CD14-positive monocyte (primary cell): ENCODE results near the gene LYSMD3. TPM values are rescaled to one million over a fixed set of nuclear protein-coding genes. Genes with fewer than 3 reads are reported as not detected.
"Not testable (repeated sequence)": the region's sequence is repeated elsewhere in the genome, so short reads cannot be mapped to it uniquely, and the experiment has no call there.

Source experiments
- DNase-seq, 3 donors: peaks; one replicate each; pipeline ENCODE4 v3.0.0-alpha.2; 2011 to 2022
- H2AFZ ChIP-seq: 2 replicates; pipeline ENCODE4 v1.6.0; 2012; ENCODE audit warnings: mild to moderate bottlenecking, low read depth, low read length, inconsistent platforms; ENCODE audit not compliant: insufficient read depth, poor library complexity, severe bottlenecking
- H3K27ac ChIP-seq, 2 donors: 1 replicate in 1 of 2; 2 replicates in 1 of 2; pipeline ENCODE4 v1.5.1; 2012 to 2013; ENCODE audit warnings: low read length in 2 of 2, control low read depth in 1 of 2, inconsistent platforms in 1 of 2, low read depth in 1 of 2, mild to moderate bottlenecking in 1 of 2
- H3K27me3 ChIP-seq, 2 donors: one replicate each; pipeline versions ENCODE4 v1.6.0 to v1.6.1; 2011 to 2013; ENCODE audit warnings: low read length in 2 of 2; ENCODE audit not compliant: control insufficient read depth in 2 of 2, insufficient read depth in 2 of 2
- H3K36me3 ChIP-seq, 2 donors: replicated peaks in 1 of 2; 1 replicate in 1 of 2; 2 replicates in 1 of 2; pipeline versions ENCODE4 v1.5.1 to v1.6.1; 2012 to 2013; ENCODE audit warnings: low read length in 2 of 2, control low read depth in 1 of 2, inconsistent platforms in 1 of 2, mild to moderate bottlenecking in 1 of 2; ENCODE audit not compliant: insufficient read depth in 2 of 2, control insufficient read depth in 1 of 2
- H3K4me1 ChIP-seq, 2 donors: 1 replicate in 1 of 2; 2 replicates in 1 of 2; pipeline versions ENCODE4 v1.5.1 to v1.6.1; 2012 to 2013; ENCODE audit warnings: low read length in 2 of 2, control low read depth in 1 of 2, inconsistent platforms in 1 of 2, mild to moderate bottlenecking in 1 of 2, moderate library complexity in 1 of 2; ENCODE audit not compliant: insufficient read depth in 2 of 2, control insufficient read depth in 1 of 2
- H3K4me2 ChIP-seq: replicated peaks from 2 replicates; pipeline ENCODE3; 2012; ENCODE audit warnings: low read length, moderate library complexity, mild to moderate bottlenecking; ENCODE audit not compliant: poor library complexity, severe bottlenecking; ENCODE audit errors: extremely low read depth
- H3K4me3 ChIP-seq, 3 experiments: fragments of 200-600 bp in 1 of 3; sonication (generic) in 1 of 3; replicated peaks in 1 of 3; 1 replicate in 2 of 3; 2 replicates in 1 of 3; pipeline ENCODE4 v1.5.1; 2011 to 2013; ENCODE audit warnings: low read length in 3 of 3, mild to moderate bottlenecking in 3 of 3, control low read depth in 2 of 3, low read depth in 2 of 3, inconsistent platforms in 1 of 3, moderate library complexity in 1 of 3
- H3K79me2 ChIP-seq: 2 replicates; pipeline ENCODE4 v1.6.0; 2012; ENCODE audit warnings: mild to moderate bottlenecking, control low read depth, inconsistent platforms, low read length, moderate library complexity; ENCODE audit not compliant: insufficient read depth
- H3K9ac ChIP-seq: 2 replicates; pipeline ENCODE4 v1.6.0; 2017; ENCODE audit warnings: low read length, mild to moderate bottlenecking; ENCODE audit not compliant: insufficient read depth, poor library complexity, severe bottlenecking
- H3K9me3 ChIP-seq, 2 donors: replicated peaks in 1 of 2; 1 replicate in 1 of 2; 2 replicates in 1 of 2; pipeline versions ENCODE4 v1.5.1 to v1.6.1; 2012 to 2013; ENCODE audit warnings: low read length in 2 of 2, control low read depth in 1 of 2; ENCODE audit not compliant: control insufficient read depth in 1 of 2, insufficient read depth in 1 of 2
- H4K20me1 ChIP-seq: 2 replicates; pipeline ENCODE4 v1.6.0; 2012; ENCODE audit warnings: mild to moderate bottlenecking, low read length, control low read depth, moderate library complexity; ENCODE audit not compliant: insufficient read depth
- H3K27ac Mint-ChIP-seq, 7 donors: one replicate each; pipeline ENCODE4 v1.8.0; 2020; ENCODE audit warnings: mild to moderate bottlenecking in 7 of 7, mixed read lengths in 7 of 7, moderate library complexity in 6 of 7, inconsistent platforms in 2 of 7
- H3K27me3 Mint-ChIP-seq, 3 donors: one replicate each; pipeline ENCODE4 v1.8.0; 2021 to 2022; ENCODE audit warnings: low read depth in 3 of 3, mild to moderate bottlenecking in 3 of 3, mixed read lengths in 3 of 3, moderate library complexity in 3 of 3, inconsistent platforms in 1 of 3
- H3K36me3 Mint-ChIP-seq, 2 donors: one replicate each; pipeline ENCODE4 v1.8.0; 2020; ENCODE audit warnings: mixed read lengths in 2 of 2, inconsistent platforms in 1 of 2, mild to moderate bottlenecking in 1 of 2
- H3K4me1 Mint-ChIP-seq: one replicate; pipeline ENCODE4 v1.8.0; 2020; ENCODE audit warnings: mild to moderate bottlenecking, mixed read lengths
- H3K4me3 Mint-ChIP-seq, 2 donors: one replicate each; pipeline ENCODE4 v1.8.0; 2020; ENCODE audit warnings: mild to moderate bottlenecking in 2 of 2, mixed read lengths in 2 of 2, moderate library complexity in 1 of 2
- H3K9me3 Mint-ChIP-seq, 7 donors: one replicate each; pipeline ENCODE4 v1.8.0; 2020 to 2022; ENCODE audit warnings: mixed read lengths in 7 of 7, mild to moderate bottlenecking in 6 of 7, moderate library complexity in 6 of 7, inconsistent platforms in 2 of 7
- CTCF ChIP-seq: fragments of 200-600 bp; IDR thresholded peaks from one replicate; pipeline ENCODE4 v1.8.0; 2022; ENCODE audit warnings: antibody characterized with exemption, mild to moderate bottlenecking
- WGBS: methylation state at CpG from one replicate; pipeline ENCODE4 v1.1.5; 2013; ENCODE audit warnings: missing lambda C conversion rate; ENCODE audit not compliant: insufficient coverage; 5-methylcytosine and 5-hydroxymethylcytosine counted together
- intact Hi-C, 2 donors: fragments of 100-400 bp; cut with micrococcal nuclease; formaldehyde crosslinking; loops; one replicate each; pipeline versions ENCODE4 v1.15.0 to v1.15.1; 2023
- polyA minus RNA-seq: library from RNA; depleted of rRNA, polyadenylated mRNA; stranded (reverse); fragments of >200 nt; gene quantifications from 2 replicates; pipeline ENCODE4 v1.2.3, GENCODE V29; 2012
- polyA plus RNA-seq, 3 donors: library from polyadenylated mRNA; depleted of rRNA in 1 of 3; unstranded in 2 of 3; stranded (reverse) in 1 of 3; fragments of 300-500 nt in 2 of 3; fragments of >200 nt in 1 of 3; fragmentation: Illumina TruSeq in 2 of 3; gene quantifications; 1 replicate in 2 of 3; 2 replicates in 1 of 3; pipeline ENCODE4 v1.2.3, GENCODE V29; 2012 to 2021
- total RNA-seq, 12 experiments: library from RNA in 1 of 12; stranded (reverse) in 1 of 12; fragments of 120-200 nt in 1 of 12; gene quantifications; one replicate each; pipeline ENCODE4 v1.2.4 and lab custom pipeline; 2013 to 2026; ENCODE audit warnings: mixed read lengths in 6 of 12, inconsistent platforms in 1 of 12

Gene LYSMD3
- 10.6 TPM for total RNA-seq (2013)
- 10 to 100 TPM in 1 of 3 donors, 1 to 10 TPM in 2; 6.0 to 12.1 (median 8.4) TPM for polyA plus RNA-seq
- polyA minus RNA-seq, result 3.0 and 4.3 TPM in 2 replicates
- 40.8 to 97.0 (median 65.9) reads per million in 11 experiments for total RNA-seq (lab: John Stamatoyannopoulos, UW)

- Histone ChIP-seq H2AFZ (peak within 1 kb of the TSS; percentile 95), H3K4me3 (peak within 1 kb of the TSS; percentile 75 to 97 (median 89)), H3K36me3 (peaks cover 5 to 12% of the 10 kb centered on the region in 2 donors), H3K79me2 (peaks cover 44% of the 10 kb centered on the region), H4K20me1 (no peaks in the 10 kb centered on the region), H3K27ac (peak within 1 kb of the TSS; percentile 80 to 96), H3K9me3 (no peaks in the 10 kb centered on the region), H3K4me1 (peaks cover 15 to 34% of the 10 kb centered on the region in 2 donors), H3K9ac (peak within 1 kb of the TSS; percentile 94), H3K4me2 (peak within 1 kb of the TSS; percentile 86), H3K27me3 (no peaks in the 10 kb centered on the region)
- Mint-ChIP-seq H3K36me3 (peaks cover 9 to 17% of the 10 kb centered on the region in 2 donors), H3K27me3 (peaks cover 0 to 3% (median 2%) of the 10 kb centered on the region in 3 donors), H3K4me1 (peaks cover 26% of the 10 kb centered on the region), H3K27ac (peak within 1 kb of the TSS; percentile 92 to 99 (median 98)), H3K9me3 (no peaks in the 10 kb centered on the region), H3K4me3 (peak within 1 kb of the TSS; percentile 98 to 99)
- peak; percentile 95 to 98 (median 98) for DNase-seq
- intact Hi-C loops, result loop anchor here (2.0 to 10.0 kb wide), 4 partner anchors 52 to 117 kb away; no protein-coding TSS in a partner anchor
- under 1% methylated on average over 64 of the region's 64 CpGs for WGBS
- TF ChIP-seq CTCF, result no peak
Measured at GRCh38 chr5:90529194-90529938, at the start of gene LYSMD3. Gene LYSMD3, minus strand, starts transcription at chr5:90529584. Its CDS starts 4,295 bp downstream, at chr5:90525289.

GRCh38 chr5:90576566-90576965 lies 47.2 kb upstream of the LYSMD3 start:
- H3K4me1 Mint-ChIP-seq, H3K9me3 ChIP-seq, H3K36me3 Mint-ChIP-seq, H3K36me3 ChIP-seq, H3K4me3 ChIP-seq, H3K4me3 Mint-ChIP-seq, intact Hi-C loops, H2AFZ ChIP-seq, H3K4me1 ChIP-seq, H3K27me3 Mint-ChIP-seq, H3K4me2 ChIP-seq, DNase-seq, H3K79me2 ChIP-seq, H3K27me3 ChIP-seq, H3K27ac ChIP-seq, H3K9ac ChIP-seq, H4K20me1 ChIP-seq: not testable (repeated sequence)
- H3K9me3 Mint-ChIP-seq, result peaks cover 3 to 26% (median 12%) of the 10 kb centered on the region in 7 donors
- peak overlapping the region in 1 of 7 donors; percentile 32 for H3K27ac Mint-ChIP-seq
- no CpG with 5 or more reads among the region's 3 CpGs for WGBS
